ENCODE measurements around the gene MBOAT7. TPM values are rescaled to one million over a fixed set of nuclear protein-coding genes. Genes with fewer than 3 reads are reported as not detected.

MBOAT7 gene
- total and polyA plus RNA-seq, 2 donors (not counting 3 experiments of a cell fraction or from before 2014, with no cell fraction given) = 204 to 218 TPM

DNA sequence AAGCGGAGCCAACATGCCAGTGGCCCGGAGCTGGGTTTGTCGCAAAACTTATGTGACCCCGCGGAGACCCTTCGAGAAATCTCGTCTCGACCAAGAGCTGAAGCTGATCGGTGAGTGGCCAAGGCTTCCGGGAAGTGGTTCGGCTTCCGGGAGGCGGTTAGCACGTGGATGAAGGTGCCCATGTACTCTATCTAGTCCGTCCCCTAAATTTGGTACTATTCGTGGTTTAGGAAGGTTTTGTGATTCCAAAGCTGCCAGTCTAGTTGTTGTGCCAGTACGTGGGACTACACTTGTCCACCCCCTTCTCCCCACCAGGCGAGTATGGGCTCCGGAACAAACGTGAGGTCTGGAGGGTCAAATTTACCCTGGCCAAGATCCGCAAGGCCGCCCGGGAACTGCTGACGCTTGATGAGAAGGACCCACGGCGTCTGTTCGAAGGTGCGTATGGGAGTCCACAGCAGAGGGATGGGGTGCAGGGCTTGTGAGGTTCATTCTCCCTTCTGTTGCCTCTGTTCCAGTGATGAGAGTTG is 11.9 kb upstream of the MBOAT7 start:
- no peak for FAIRE-seq
- H3K79me2 ChIP-seq (ENCODE audit: control insufficient read depth, insufficient read depth, low read length) = peaks cover 56% of the 10 kb centered on the region
- TF ChIP-seq MYC (IDR thresholded peaks at IDR 0.05; ENCODE audit: low read depth, low read length) (no peak), POLR2AphosphoS5 (IDR thresholded peaks at IDR 0.05; ENCODE audit: insufficient read depth, low read depth, low read length) (no peak), FOS (IDR thresholded peaks at IDR 0.05; ENCODE audit: borderline replicate concordance, insufficient read depth, low read length) (no peak)
- TF ChIP-seq, protein P1, sequence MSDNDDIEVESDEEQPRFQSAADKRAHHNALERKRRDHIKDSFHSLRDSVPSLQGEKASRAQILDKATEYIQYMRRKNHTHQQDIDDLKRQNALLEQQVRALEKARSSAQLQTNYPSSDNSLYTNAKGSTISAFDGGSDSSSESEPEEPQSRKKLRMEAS (IDR thresholded peaks at IDR 0.05; ENCODE audit: insufficient read depth, insufficient read length) = no peak
- peak overlapping the region; percentile 96 for H3K4me2 ChIP-seq (ENCODE audit: insufficient read depth, low read length)
- H3K4me3 ChIP-seq (replicated peaks in 1 of 3; ENCODE audit: insufficient read depth in 1 of 3, low read depth in 1 of 3, low read length in 3 of 3) = peak overlapping the region; percentile 45 to 97 (median 64)
- peaks cover 40% of the 10 kb centered on the region for H3K4me1 ChIP-seq (ENCODE audit: control insufficient read depth, extremely low read depth, insufficient read depth, low read length)
- H3K27ac ChIP-seq (ENCODE audit: insufficient read depth, low read depth, low read length) = peak overlapping the region; percentile 91
- TSS peak; percentile 54 for BruUV-seq (replicated peaks)
- no peaks in the 10 kb centered on the region for H3K9me3 ChIP-seq (replicated peaks; ENCODE audit: control insufficient read depth, insufficient read depth, low read length)
- POLR2A ChIA-PET = interaction anchor here (0.7 to 6.0 kb wide), 7 partner anchors 9 to 680 kb away, joined by 3 to 91 read pairs (median 4); partner anchors contain the start of genes CNOT3, MBOAT7, MYADM and PRPF31
- intact Hi-C loops (cut with micrococcal nuclease) = loop anchor here (5.0 kb wide), 2 partner anchors 39 to 246 kb away; partner anchors contain the start of gene LENG8
- DNase-seq (ENCODE audit: low read depth, low spot score) = no peak
- dilution Hi-C loops (cut with MboI; ENCODE audit: extremely low pct_ligation_motif_present, low sequenced_read_pairs) = no loop called here
- H4K20me1 ChIP-seq (replicated peaks; ENCODE audit: control insufficient read depth, extremely low read depth, insufficient read depth, low read length) = peaks cover 3% of the 10 kb centered on the region
- H3K9ac ChIP-seq (replicated peaks; ENCODE audit: extremely low read depth, insufficient read depth, low read length) = peak overlapping the region; percentile 95
- no peak overlapping the region for H2AFZ ChIP-seq (ENCODE audit: low read depth, low read length)
- H3K27me3 ChIP-seq (ENCODE audit: control insufficient read depth in 2 of 2, insufficient read depth in 2 of 2, low read length in 2 of 2) = no peaks in the 10 kb centered on the region
- CTCF ChIA-PET = interaction anchor here (1.4 to 2.0 kb wide), 2 partner anchors 10 to 65 kb away, joined by 8 read pairs; partner anchors contain the start of gene TSEN34
- peaks cover 32 to 34% of the 10 kb centered on the region in 2 experiments for H3K36me3 ChIP-seq (ENCODE audit: control insufficient read depth in 2 of 2, extremely low read depth in 1 of 2, insufficient read depth in 2 of 2, low read length in 2 of 2)
- H3K9me1 ChIP-seq (replicated peaks; ENCODE audit: control insufficient read depth, extremely low read depth, insufficient read depth, low read length) = no peaks in the 10 kb centered on the region

DNA sequence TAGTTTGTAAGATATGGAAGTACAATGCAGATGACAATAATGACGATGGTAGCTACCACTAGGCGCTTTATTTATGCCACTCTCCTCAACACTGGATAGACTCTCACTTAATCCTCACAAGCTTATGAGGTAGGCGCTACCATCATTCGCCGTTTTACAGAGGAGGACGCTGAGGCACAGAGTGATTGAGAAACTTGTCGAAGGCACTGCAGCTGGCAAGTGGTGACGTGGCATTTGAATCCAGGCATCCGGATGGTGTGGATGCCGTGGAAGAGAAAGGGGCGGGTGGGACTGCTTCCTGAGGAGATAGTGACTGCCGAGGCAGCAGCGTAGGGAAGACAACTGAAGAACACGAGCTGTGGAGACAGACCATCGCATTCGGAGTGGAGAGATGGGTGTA is 10.0 kb upstream of the MBOAT7 start:
- Histone ChIP-seq H3K4me3 (replicated peaks in 1 of 3; ENCODE audit: insufficient read depth in 1 of 3, low read depth in 1 of 3, low read length in 3 of 3) (no peak overlapping the region), H3K9ac (replicated peaks; ENCODE audit: extremely low read depth, insufficient read depth, low read length) (no peak overlapping the region), H3K4me1 (ENCODE audit: control insufficient read depth, extremely low read depth, insufficient read depth, low read length) (peaks cover 29% of the 10 kb centered on the region), H3K27me3 (ENCODE audit: control insufficient read depth in 2 of 2, insufficient read depth in 2 of 2, low read length in 2 of 2) (no peaks in the 10 kb centered on the region), H3K4me2 (ENCODE audit: insufficient read depth, low read length) (no peak overlapping the region), H4K20me1 (replicated peaks; ENCODE audit: control insufficient read depth, extremely low read depth, insufficient read depth, low read length) (peaks cover 3% of the 10 kb centered on the region), H3K79me2 (ENCODE audit: control insufficient read depth, insufficient read depth, low read length) (peaks cover 37% of the 10 kb centered on the region), H3K9me1 (replicated peaks; ENCODE audit: control insufficient read depth, extremely low read depth, insufficient read depth, low read length) (no peaks in the 10 kb centered on the region), H3K9me3 (replicated peaks; ENCODE audit: control insufficient read depth, insufficient read depth, low read length) (no peaks in the 10 kb centered on the region), H2AFZ (ENCODE audit: low read depth, low read length) (no peak overlapping the region), H3K36me3 (ENCODE audit: control insufficient read depth in 2 of 2, extremely low read depth in 1 of 2, insufficient read depth in 2 of 2, low read length in 2 of 2) (peaks cover 19 to 23% of the 10 kb centered on the region in 2 experiments), H3K27ac (ENCODE audit: insufficient read depth, low read depth, low read length) (no peak overlapping the region)
- no TSS peak for BruUV-seq (replicated peaks)
- intact Hi-C loops (cut with micrococcal nuclease) = no loop called here
- no peak for DNase-seq (ENCODE audit: low read depth, low spot score)
- FAIRE-seq = no peak
- dilution Hi-C loops (cut with MboI; ENCODE audit: extremely low pct_ligation_motif_present, low sequenced_read_pairs) = no loop called here
- TF ChIP-seq, protein P2, sequence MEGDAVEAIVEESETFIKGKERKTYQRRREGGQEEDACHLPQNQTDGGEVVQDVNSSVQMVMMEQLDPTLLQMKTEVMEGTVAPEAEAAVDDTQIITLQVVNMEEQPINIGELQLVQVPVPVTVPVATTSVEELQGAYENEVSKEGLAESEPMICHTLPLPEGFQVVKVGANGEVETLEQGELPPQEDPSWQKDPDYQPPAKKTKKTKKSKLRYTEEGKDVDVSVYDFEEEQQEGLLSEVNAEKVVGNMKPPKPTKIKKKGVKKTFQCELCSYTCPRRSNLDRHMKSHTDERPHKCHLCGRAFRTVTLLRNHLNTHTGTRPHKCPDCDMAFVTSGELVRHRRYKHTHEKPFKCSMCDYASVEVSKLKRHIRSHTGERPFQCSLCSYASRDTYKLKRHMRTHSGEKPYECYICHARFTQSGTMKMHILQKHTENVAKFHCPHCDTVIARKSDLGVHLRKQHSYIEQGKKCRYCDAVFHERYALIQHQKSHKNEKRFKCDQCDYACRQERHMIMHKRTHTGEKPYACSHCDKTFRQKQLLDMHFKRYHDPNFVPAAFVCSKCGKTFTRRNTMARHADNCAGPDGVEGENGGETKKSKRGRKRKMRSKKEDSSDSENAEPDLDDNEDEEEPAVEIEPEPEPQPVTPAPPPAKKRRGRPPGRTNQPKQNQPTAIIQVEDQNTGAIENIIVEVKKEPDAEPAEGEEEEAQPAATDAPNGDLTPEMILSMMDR (IDR thresholded peaks at IDR 0.05; ENCODE audit: extremely low read depth in 1 of 2, insufficient read depth in 1 of 2, low read depth in 1 of 2, low read length in 2 of 2) = no peak
- TF ChIP-seq POLR2A (IDR thresholded peaks at IDR 0.05; ENCODE audit: low read depth, low read length) = no peak
- TF ChIP-seq POLR2AphosphoS5 (IDR thresholded peaks at IDR 0.05; ENCODE audit: insufficient read depth, low read depth, low read length) = no peak
- TF ChIP-seq, protein P1 (IDR thresholded peaks at IDR 0.05; ENCODE audit: insufficient read depth, insufficient read length) = no peak
- TF ChIP-seq EZH2 (IDR thresholded peaks at IDR 0.05; ENCODE audit: borderline replicate concordance, low read depth, low read length, severe bottlenecking) = no peak
- no peak for TF ChIP-seq JUN (IDR thresholded peaks at IDR 0.05; ENCODE audit: borderline replicate concordance, insufficient read depth, insufficient read length, low read depth)
- no peak for TF ChIP-seq GATA2 (IDR thresholded peaks at IDR 0.05; ENCODE audit: insufficient read depth, insufficient read length, low read depth, low read length)
- no peak for TF ChIP-seq MYC (IDR thresholded peaks at IDR 0.05; ENCODE audit: low read depth, low read length)
- TF ChIP-seq FOS (IDR thresholded peaks at IDR 0.05; ENCODE audit: borderline replicate concordance, insufficient read depth, low read length) = no peak
- CTCF ChIA-PET = interaction anchor here (0.7 to 1.1 kb wide), 4 partner anchors 11 to 66 kb away, joined by 3 to 4 read pairs (median 3); no protein-coding TSS in a partner anchor
- POLR2A ChIA-PET = interaction anchor here (6.0 kb wide), 1 partner anchor 9 kb away, joined by 91 read pairs; the partner anchor contains the start of genes MBOAT7 and TSEN34
